NCI-H1417 (cell line): Measurements from ENCODE around the gene MRPL43.
"Not testable (repeated sequence)": the region's sequence is repeated elsewhere in the genome, so short reads cannot be mapped to it uniquely, and the experiment has no call there.

Experiments
- DNase-seq, 3 experiments: peaks; one replicate each; lab custom pipeline; 2025; lab: John Stamatoyannopoulos, UW

Gene MRPL43

DNA sequence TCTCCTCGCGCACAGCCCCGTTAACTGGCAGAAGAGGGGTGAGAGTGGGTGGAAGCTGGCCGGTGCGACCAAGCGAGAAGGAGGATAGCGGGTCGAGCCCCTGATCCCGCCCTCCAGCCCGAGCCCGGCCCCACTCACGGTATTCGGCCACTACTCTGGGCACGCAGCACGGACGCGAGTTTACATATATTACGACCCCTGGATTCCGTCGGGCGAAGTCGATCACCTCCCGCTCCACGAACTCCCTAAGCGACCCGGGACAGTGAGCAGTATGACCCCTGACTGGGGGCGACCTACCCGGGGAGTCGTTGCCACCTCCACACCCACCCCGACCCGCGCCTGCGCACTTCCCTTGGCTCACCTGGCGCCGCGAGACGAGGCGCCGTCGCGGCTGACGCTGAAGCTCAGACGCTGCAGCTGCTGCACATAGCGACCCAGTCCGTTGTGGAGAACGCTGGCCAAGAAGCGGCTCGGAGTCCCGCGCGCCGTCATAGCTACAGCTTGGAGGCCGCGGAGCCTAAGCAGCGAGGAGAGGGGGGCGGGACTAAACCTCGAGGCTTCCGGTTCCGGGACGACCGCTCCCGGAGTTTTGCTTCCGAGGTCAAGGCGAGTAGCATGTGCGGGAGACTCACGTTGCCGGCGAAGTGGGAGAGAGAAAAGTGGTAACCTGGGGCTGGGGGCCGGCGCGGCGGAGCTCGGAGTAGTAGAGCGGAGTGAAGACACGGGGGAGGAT is at the start of gene MRPL43, which contains the start of gene TWNK:
Gene MRPL43 (minus strand): TSS at position 546 of the 733 bp plus-strand sequence. CDS start 54 bp downstream, at position 492.
Gene TWNK (plus strand): TSS at position 592 of the 733 bp plus-strand sequence. CDS start 668 bp downstream, outside the sequence.
- peak; percentile 57 to 77 (median 77) for DNase-seq

DNA sequence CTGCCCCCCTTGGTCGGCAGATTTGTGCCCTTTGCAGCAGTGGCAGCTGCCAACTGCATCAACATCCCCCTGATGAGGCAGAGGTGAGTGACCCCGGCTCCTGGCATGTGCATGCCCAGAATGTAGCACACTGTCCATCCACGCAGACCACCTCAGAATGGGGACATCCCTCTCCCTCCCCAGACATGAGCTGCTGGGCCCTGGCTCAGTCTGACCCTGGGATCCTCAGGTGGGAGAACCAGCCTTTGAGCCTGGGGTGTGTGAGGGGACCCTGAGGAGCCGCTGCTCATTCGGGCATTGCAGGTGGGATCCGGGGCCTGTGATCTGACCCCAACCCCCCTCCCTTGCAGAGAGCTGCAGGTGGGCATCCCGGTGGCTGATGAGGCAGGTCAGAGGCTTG is 49.4 kb upstream of the MRPL43 start:
- no peak for DNase-seq

- no peak for DNase-seq
Observed at GRCh38 chr10:101035916-101036702, 48.8 kb upstream of the MRPL43 start.

DNA sequence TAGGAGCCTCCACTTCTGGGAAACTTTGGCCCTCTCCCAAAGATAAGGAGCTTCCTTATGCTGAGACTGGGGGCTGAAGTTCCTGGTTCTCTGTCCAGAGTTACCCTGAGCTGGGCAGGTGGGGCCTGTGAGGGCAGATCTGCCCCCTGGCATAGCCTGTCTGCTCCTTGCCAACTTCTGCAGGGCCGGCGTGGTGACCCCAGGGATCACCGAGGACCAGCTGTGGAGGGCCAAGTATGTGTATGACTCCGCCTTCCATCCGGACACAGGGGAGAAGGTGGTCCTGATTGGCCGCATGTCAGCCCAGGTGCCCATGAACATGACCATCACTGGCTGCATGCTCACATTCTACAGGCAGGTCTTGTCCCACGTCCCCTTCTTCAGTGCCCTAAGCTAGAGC is 48.0 kb upstream of the MRPL43 start:
- no peak for DNase-seq

DNA sequence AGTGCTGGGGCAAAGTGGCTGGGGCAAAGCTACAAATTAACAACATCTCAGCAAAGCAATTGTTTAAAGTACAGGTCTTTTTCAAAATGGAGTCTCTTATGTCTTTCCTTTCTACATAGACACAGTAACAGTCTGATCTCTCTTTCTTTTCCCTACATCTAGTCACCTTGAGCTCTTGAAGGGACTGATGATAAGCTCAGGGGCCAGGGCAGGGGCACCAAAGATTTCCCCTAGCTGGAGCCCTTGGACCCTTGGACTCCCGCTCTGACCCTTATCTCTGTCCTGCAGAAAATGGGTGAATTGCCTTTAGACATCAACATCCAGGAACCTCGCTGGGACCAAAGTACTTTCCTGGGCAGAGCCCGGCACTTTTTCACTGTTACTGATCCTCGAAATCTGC is 47.1 kb upstream of the MRPL43 start:
- DNase-seq = not testable (repeated sequence)

DNA sequence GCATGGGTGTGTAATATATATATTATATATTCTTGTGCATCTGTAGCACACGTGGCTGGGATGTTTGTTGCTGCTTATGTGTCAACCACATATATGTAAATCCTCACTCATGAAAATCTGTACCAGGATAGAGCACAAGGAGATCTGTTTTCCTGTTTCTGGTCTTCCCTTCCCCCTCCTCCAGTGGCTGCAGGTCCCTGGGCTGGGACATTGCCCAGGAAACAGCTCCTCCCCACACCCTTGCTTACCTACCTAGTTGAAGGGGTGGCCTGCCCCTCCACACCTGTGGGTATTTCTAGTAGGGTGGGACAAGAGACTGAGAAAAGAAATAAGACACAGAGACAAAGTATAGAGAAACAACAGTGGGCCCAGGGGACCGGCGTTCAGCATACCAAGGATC is 46.0 kb upstream of the MRPL43 start:
- no peak for DNase-seq

GRCh38 chr10:101032637-101033224 is 45.4 kb upstream of the MRPL43 start:
- DNase-seq = no peak

DNA sequence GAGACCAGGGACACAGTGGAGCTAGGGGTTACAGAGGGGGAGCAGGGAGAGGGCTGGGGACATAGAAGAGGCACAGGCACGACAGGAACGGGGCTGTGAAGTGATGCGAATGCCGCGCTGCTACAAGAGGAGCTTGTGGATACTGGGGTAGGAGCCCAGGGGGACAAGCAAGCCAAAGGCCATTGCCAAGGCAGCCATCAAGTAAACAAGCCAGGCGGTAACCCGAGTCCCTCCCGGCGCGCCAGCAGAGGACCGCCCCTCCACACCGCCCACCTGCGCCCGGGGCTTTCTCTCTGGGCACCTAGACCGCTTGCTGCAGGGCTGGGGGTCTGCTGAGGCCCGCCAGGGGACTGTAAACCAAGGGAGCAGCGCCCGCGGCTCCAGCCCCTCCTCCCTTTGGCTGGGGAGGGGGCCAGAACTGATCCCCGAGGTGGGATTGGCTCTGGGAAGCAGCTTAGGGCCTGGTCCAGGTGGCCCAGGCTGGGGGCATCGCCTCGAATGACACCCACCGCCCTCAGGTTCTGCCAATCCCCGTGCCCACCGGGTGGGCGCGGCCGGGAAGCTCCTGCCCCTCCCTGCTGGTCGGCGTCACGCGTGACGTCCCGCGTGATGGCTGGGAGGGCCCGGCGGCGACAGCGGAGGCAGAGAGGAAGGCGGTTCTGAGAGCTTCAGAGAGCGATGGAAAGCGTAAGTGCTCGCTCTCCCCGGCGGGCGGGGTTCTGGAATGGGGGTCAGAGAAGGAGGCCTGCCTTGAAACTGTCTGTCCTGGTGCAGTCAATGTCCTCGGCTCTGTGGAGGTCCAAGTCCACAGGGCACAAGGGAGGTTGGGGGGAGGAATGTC is 44.7 kb upstream of the MRPL43 start:
- DNase-seq = peak; percentile 50 to 62 (median 51)

- peak; percentile 77 to 90 (median 84) for DNase-seq
Observed at GRCh38 chr10:101031128-101031795, 44.0 kb upstream of the MRPL43 start, which contains the start of the genes PDZD7 and SFXN3. TSS of gene PDZD7 (minus strand) at chr10:101031129. CDS start at chr10:101030219, 910 bp downstream. TSS of gene SFXN3 (plus strand) at chr10:101031234. CDS start at chr10:101034695, 3,461 bp downstream.

DNA sequence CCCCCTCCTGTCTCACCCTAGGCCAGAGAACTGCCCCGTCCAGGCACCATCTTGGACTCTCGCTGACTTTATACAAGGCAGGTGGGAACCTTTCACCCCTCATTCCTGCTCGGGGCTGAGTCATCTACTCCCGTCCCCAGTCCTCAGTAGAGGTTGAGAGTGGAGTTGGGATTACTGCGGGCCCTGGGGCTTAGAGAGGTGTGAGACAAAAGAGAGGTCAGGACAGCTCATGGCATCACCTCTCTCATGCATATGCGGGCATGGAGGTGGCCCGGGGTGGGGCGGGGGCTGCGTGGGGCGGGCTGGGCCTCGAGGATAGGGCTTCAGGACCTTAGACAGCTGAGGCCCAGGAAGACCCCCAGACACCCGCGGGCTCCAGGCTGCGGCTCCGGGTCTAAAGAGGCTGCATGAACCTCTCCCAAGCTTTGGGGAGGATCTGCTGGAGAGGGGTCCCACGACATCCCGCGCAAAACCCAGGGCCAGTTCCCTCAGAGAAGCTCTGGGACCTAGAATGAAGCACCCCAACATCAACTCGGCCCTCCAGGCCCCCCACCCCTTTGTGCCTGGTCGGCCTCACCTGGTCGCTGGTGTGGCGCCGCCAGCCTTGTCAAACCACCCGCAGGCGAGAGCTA is 43.3 kb upstream of the MRPL43 start:
- no peak for DNase-seq

DNA sequence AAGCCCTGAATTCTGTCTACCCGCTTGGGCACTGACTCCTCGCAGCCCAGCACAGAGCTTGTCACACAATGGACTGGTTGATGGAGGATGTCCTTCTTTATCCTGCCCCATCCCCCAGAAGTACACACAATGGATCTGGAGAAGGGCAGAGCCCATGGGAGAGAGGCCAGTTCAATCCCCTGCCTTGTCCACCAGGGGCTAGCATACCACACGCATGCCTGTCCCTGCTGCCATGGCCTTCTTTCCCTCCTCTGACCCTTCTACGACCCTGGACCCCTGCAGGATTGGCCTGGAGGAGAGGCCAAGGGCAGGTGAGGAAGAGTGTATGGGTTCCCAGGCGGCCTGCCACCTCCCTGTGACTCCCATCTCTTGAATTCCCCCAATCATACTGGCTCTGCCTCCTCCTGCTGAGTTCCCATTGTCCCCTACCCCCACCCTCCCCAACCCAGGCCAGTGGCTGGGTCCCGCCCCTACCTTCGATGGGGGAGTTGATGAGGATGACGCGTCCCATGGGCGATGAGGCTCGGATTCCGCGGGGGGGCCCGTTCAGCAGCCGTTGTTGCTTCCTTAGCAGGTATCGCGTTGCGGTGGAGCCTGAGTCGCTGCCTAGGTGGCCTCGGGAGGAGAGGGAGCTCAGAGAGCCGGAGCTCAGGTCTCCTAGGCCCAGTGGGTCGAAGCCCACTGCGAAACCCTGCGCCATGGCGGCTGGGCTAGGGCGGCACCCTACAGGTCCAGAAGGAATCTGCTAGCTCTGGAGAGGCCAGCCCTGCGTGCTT is 42.4 kb upstream of the MRPL43 start:
- DNase-seq = peak in 1 of 3 experiments; percentile 8

DNA sequence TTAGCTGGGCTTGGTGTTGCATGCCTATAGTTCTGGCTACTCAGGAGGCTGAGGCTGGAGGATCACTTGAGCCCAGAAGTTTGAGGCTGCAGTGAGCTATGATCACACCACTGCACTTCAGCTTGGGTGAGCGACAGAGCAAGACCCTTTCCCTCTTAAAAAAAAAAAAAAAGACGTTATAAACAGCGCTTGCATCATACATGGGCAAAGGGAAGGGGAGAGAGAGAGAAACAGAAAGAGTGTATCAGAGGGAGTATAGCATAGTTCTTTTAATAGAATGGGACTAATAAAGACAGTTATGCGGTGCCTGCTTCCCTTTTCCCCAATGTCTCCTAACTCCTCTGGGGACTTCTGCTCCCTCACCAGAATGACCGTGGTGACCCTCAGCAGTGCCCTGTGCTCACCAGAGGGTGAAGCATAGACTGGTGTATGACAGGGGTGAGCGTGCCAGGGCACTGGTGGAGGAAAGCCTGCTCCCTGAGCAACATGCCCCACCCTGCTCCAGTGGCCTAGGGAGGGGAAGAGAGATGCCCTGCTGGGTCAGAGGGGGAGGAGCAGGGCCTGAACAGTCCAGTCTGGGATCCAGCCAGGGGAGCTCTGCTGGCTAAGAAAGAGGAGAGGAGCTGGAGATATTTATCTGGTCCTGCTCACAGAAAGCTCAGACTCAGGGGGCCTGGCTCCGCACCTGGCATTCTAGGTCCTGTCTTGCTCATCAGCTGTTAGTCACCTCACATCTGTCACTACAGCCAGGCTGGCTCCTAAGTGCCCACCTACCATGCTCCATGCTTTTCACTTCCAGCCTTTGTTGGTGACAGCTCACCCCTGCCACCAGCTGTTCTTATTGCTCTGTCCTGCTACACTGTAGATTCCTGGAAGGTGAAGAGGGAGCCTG is 41.4 kb upstream of the MRPL43 start:
- DNase-seq = peak in 1 of 3 experiments; percentile 46

GRCh38 chr10:101027106-101027720 is 39.9 kb upstream of the MRPL43 start:
- no peak for DNase-seq

- no peak for DNase-seq
Observed at GRCh38 chr10:101022967-101023705, 35.8 kb upstream of the MRPL43 start.

DNA sequence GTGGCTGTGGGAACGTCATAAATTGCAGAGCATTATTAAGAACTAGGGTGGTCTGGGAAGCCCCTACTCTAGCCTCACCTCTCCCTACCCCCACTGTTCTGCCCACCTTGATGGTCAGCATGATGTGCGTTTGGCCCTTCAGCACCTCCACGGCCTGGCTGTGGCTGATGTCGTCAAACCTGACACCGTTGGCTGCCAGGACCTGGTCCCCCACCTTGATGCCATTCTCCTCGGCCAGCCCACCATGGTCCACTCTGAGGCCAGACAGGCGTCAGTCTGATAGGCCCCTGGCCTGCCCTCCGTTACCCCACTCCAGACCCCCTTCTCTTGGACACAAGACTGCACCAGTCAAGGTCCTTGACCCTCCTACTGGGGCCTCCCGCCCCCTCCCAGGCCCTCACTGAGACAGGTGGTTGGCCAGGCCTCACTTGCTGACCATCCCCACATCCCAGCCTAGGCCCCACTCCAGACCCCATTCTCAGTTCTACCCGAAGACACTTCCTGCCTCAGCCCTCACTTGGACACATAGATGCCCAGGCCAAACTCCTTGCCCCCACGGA is 34.5 kb upstream of the MRPL43 start:
- DNase-seq = no peak

GRCh38 chr10:101021239-101021638 is 33.9 kb upstream of the MRPL43 start:
- no peak for DNase-seq

DNA sequence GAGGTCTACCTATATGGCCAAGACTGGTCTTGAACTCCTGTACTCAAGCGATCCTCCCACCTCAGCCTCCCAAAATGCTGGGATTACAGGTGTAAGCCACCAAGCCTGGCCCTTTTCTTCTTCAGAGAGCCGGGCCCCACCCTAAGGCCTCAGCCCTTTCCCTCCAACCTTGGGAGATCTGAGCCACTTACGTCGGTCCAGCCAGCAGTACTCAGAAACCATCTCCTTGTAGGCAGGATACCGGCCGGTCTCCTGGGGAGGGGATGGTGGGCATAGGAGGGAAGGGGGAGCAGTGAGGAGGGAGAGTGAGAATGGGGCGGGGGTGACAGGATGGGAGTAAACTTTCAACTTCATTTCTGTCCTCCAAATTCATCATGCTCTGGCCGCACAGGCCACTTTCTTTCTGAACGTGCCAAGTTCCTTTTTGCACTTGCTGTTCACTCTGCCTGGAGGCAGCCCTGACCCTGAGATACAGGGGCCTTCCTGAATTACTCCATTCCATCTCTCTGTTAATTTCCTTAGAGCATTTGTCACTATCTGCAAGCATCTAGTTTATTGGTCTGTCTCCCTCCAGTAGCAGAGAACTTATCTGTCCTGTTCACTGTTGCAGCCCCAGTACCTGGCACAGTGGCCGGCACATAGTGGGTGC is 33.3 kb upstream of the MRPL43 start:
- no peak for DNase-seq
